HEK293T (cell line): ENCODE data around the gene RNF213.

ENCODE experiments used
- BHLHE40 ChIP-seq: fragments of 450-650 bp; IDR thresholded peaks from 2 replicates; pipeline ENCODE4 v1.6.1; 2016; ENCODE audit warnings: mild to moderate bottlenecking, moderate library complexity, borderline replicate concordance
- CTBP1 ChIP-seq: fragments of 450-650 bp; IDR thresholded peaks from 2 replicates; pipeline ENCODE4 v1.6.1; 2016; ENCODE audit warnings: borderline replicate concordance
- ELF4 ChIP-seq: fragments of 450-650 bp; IDR thresholded peaks from 2 replicates; pipeline ENCODE4 v1.6.1; 2017; ENCODE audit warnings: antibody characterized with exemption
- FOXM1 ChIP-seq: fragments of 450-650 bp; IDR thresholded peaks from 2 replicates; pipeline ENCODE4 v1.6.1; 2017; ENCODE audit warnings: mild to moderate bottlenecking, borderline replicate concordance
- SUZ12 ChIP-seq: fragments of 450-650 bp; IDR thresholded peaks from 2 replicates; pipeline ENCODE4 v1.6.1; 2016; ENCODE audit warnings: mild to moderate bottlenecking
- TARDBP ChIP-seq: fragments of 450-650 bp; IDR thresholded peaks from 2 replicates; pipeline ENCODE4 v1.6.1; 2016

DNA sequence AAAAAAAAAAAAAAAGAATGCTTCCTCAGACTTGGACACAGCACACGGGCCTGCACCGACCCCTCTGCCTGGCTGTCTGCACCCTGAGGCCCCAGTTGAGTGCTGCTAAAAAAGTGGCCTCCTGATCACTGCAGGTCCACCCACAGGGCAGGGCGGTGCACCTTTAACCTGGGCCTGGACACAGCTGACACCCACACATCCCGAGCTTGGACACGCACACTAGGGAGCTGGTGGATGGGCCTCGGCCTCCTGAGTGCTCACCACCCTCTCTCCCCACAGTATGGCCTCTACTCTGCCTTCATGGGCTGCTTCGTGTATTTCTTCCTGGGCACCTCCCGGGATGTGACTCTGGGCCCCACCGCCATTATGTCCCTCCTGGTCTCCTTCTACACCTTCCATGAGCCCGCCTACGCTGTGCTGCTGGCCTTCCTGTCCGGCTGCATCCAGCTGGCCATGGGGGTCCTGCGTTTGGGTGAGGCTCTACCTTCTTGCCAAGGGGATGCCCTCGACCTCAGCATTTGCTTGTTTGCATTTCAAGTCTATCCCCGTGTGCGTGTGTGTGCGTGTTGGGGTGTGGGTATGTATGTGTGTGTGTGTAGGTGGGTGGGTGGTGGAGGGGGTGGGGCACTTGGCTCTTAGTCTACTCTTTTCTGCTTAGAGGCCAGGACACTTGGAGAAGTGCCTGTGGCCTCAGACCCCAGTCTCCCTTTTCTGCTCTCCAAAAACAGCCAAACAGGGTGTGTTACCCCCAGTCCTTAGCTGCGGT, 38.1 kb upstream of the RNF213 start:
- TF ChIP-seq FOXM1 (no peak), CTBP1 (no peak), SUZ12 (no peak), TARDBP (no peak), BHLHE40 (no peak), ELF4 (no peak)
